Stimulated activated CD4-positive, alpha-beta T cell treated with anti-CD3 and anti-CD28 coated beads, Interleukin-12 subunit alpha, Interleukin-12 subunit beta, amount 100 ng/mL, for 4 hours (primary cell): ENCODE data around the gene KLF11.

Experiments used
- DNase-seq: peaks from one replicate; pipeline ENCODE4 v3.0.0-alpha.2; 2020

KLF11 gene

DNA sequence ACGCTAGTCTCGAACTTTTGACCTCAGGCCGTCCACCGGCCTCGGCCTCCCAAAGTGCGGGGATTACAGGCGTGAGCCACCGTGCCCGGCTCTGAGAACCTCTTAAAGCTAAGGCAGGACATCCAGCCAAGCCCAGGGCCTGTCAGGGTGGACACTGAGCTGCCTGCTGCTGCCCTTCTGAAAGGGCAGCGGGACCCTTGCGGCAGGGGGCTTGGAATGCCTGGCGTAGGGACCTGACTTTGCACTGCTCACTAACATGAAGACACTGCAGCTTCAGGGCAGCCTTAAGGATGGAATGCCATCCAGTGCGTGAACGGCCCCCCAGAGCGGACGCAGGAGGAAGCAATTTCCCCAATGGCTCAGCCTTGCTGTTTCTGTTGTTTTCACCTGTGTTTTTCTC lies 27.8 kb downstream of the KLF11 start:
- DNase-seq, result no peak

- no peak for DNase-seq
These were observed 28.2 kb downstream of the KLF11 start for GRCh38 chr2:10071595-10071994.

- peak; percentile 65 for DNase-seq
These were observed 29.5 kb downstream of the KLF11 start for GRCh38 chr2:10072656-10073480.

GRCh38 chr2:10073706-10074105 lies 30.4 kb downstream of the KLF11 start:
- DNase-seq, result no peak

DNA sequence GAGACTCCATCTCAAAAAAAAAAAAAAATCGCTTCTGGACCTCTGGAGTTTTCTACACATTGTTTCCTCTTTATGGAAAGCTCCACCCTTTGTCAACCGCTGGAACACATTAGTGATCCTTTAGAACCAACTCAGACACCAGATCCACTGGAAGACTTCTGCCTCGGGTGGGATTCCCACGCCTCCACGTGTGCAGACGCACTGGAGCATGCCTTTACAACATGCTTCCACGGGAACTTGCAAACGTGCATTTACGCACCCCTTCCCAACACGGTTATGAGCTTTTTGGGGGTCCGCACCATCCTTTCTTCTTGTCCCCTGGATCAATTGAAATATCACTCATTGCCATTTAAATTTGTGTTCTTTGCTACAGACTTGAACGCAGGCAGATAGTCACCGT lies 31.8 kb downstream of the KLF11 start:
- no peak for DNase-seq

DNA sequence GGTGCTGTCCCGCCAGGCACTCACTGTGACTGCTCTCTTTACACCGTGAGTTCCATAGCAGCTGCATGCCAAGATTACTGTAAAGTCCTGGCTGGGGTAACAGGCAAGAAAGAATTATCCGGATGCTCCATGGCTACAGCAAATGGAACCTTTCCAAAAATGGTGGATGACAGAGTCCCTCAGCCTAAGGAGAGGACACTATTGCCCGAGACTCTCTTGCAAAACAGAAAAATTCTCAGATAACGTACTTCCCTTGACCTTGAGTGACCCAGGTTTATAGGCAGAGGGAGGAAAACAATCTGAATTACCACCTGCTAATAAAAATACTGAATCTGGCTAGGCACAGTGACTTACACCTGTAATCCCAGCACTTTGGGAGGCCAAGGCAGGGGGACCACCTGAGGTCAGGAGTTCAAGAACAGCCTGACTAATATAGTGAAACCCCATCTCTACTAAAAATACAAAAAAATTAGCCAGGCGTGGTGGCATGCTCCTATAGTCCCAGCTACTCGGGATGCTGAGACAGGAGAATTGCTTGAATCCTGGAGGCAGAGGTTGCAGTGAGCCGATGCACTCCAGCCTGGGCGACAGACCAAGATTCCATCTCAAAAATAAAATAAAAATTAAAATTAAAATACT lies 32.3 kb downstream of the KLF11 start:
- no peak for DNase-seq

GRCh38 chr2:10076511-10076910 lies 33.2 kb downstream of the KLF11 start:
- no peak for DNase-seq

DNA sequence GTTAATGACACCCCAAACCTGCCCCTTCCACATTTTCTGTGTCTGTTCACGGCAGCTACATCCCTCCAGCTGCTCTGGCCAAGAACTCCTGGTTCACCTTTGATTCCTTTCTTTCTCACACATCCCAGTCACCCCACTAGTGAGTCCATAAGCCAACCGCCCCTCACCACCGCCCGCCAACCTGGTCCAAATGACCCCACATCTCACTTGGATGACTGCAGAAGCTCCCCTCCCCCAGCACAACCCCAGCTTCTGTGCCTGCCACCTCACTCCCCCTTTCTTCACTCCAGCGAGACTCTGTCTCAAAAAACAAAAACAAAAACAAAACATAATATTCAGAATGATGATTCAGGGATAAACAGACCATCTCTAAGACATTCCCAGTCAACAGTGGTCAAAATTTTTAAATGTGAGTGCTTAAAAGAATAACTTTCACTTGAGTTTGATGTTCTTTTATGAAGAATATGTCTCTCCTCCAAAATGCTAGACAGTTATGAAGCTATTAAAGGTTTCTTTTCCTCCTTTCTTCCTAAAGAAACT lies 33.7 kb downstream of the KLF11 start:
- no peak for DNase-seq

DNA sequence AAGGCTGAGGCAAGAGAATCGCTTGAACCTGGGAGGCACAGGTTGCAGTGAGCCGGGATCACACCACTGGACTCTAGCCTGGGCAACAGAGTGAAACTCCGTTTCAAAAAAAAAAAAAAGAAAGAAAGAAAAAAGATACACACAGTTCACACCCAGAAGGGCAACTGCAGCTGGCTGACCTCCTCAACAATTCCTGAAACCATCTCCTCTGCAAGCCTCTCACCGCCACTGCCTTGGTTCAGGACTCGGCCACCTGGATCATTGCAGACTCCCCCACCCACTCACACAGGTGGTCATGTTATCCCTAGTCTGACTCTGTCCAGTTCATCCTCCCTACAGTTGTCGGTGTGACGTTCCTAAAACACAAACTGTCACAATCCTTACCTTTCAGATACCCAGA lies 34.7 kb downstream of the KLF11 start:
- no peak for DNase-seq

DNA sequence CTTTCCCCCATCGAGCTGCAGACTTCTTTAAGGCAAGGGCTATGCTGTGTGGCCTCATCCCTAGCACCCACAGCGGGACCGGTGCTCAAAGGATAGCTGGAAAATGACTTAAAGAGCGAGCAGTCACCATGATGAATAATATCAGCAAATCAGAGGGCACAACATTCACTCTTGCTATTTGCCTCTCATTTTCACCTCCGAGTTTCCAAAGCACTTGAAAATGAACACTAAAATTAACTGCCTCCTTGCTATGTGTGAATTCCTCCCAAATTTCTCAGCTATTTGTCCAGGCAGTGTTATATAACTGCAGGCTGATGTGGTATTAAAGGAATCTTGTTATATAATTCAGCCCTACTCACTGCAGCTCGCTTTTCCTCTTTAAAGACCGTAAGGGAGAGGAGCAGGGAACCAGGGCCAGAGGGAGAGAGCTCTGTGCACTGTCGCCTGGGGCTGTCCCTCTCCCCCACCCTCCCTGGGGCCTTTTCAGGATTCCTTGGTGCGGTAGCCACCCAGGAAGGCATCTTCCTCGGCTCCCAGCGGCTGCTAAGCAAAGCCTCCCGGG lies 35.4 kb downstream of the KLF11 start:
- DNase-seq, result no peak

DNA sequence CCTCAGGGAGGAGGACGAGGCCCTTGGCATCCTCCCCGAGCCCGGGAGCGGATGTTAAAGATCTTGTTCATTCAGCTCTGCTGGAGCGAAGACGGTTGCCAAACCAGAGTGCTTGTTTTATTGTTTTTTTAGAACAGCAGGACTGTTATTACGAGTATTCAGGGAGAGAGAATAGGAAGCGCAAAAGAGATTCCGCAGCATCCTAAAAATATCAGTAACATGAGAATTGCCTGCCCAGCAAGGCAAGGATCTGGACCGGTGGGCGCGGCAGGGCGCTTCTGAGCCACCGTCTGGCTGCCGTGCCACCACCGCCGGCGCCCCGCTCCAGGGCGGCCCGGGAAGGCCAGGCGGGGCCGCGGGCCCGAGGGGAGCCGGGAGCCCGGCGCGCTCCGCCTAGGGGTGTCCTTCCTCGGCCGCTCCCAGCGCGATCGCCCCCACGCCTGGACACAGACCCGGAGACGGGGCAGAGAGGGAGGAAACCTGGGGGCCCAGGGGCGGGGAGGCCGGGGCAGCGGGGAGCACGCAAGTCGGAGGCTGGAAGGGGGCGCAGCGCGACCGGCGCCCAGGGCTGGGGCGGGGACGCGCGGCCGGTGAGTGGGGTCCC lies 36.0 kb downstream of the KLF11 start:
- no peak for DNase-seq

DNA sequence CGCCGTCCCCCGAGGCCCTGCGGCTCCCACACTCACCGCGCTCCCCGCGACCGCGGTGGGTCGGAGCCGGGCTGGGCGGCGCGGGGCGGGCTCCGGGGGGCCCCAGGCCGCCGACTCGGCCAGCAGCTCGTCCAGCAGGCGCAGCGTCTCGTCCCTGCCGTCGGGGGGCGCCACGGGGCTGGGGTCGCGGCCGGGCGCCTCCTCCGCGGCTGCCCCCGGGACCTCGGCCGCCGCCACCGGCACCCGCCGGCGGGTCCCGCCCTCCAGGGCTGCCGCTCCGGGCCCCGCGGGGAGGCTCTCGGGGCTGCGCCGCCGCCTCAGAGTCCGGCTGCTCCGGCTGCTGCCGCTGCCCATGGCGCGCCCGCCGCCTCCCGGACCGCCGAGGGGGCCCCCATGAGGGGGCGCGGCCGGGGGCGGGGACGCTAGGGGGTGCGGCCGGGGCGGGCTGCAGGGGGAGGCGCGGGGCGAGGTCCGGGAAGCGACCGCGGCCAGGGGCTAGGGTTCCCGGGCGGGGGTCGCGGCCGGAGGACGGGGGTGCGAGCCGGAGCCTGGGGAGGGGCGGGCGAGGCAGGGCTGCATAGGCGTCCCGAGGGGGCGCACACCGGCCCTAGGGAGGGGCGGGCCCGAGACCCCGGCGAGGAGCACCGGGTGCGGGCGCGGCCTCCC lies 36.7 kb downstream of the KLF11 start, which contains the start of gene CYS1:
Gene CYS1 (minus strand): TSS at position 542 of the 666 bp plus-strand sequence. CDS start 188 bp downstream, at position 354.
- DNase-seq, result no peak

GRCh38 chr2:10080536-10081304 lies 37.4 kb downstream of the KLF11 start:
- no peak for DNase-seq

DNA sequence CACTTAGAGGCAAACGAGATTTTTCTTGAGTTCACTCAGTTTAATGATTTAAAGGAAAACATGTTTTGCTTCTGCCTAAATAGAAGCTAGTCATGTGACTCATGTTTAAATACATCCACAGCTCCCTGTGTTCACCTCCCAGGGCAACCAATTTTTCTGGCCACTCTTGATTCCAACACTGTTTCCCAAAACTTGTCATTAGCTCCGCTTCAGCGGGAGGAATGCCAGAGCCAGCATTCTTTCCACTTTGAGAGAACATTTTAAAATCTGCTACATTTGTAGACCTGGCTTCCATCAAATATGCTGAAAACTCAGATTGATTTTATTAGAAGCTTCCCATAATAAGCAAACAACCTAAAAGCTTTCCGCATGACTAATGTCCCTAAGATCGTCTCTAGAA lies 39.7 kb downstream of the KLF11 start:
- DNase-seq, result no peak

GRCh38 chr2:10083692-10084211 lies 40.4 kb downstream of the KLF11 start:
- DNase-seq, result no peak

- DNase-seq, result no peak
These were observed 41.0 kb downstream of the KLF11 start for GRCh38 chr2:10084223-10084865.

DNA sequence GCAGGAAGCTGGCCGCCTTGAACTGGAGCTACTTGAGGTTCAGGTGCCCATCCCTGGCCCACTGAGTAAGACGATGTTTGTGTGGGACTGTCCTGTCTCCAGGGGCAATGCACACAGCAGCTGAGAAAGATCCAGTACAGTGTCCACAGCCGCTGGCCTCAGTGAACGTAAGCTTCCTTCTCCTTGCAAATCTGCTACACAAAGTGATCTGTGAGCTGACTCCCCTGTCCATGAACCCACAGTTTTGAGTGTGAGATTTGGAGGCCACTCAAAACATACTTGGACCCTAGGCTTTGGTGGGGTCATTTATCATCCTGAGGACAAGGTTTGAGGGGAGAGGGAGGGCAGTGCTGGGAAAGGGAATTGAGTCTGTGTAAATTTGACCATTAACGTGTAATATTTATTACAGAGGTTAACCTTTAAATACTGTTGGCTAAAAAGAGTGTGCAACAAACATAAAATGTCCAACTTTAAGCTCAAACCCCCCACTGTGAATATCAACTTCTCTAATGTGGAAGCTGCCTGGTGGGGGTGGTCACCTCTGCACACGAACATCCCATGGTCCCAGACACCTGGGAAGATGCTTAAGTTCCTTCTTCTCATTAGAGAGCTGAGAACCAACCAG lies 41.8 kb downstream of the KLF11 start:
- no peak for DNase-seq

DNA sequence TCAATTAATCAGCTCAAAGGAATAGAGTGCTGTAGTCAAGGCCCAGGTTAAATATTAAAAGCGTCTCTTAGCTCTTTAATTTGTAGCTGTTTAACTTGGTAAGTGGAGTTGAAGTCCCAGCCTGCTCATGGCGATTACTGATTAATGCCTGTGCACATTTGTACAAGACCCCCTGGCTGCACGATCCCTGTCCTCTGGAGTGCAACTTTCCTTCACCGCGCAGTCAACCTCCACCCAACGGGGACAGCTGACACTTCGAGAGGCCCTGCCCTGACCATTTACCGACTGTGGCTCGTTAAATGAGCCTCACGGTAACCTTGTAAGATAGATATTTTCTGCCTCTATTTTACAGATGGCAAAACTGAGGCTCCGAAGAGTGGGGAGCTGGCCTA lies 42.3 kb downstream of the KLF11 start:
- DNase-seq, result no peak

DNA sequence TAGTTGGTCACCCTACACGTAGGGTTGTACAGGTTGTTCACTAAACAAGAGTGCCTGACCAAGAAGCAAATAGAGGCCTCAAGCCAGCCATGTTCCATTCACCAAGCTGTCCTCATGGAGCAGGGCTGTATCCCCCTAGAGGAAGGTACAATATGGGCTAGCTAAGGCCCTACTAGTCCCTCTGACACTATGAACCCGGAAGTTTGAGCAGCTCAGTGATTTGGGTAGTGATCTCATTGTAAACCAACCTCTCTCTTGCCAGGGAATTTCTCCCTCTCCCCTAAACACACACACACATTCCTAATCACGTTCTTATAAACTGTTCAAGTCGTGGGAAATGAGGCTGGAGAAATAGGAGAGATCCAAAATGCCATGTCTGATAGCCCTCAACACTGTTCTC lies 43.6 kb downstream of the KLF11 start:
- DNase-seq, result no peak

GRCh38 chr2:10087360-10087759 lies 44.0 kb downstream of the KLF11 start:
- no peak for DNase-seq
